IMR-90 (cell line): ENCODE measurements around the gene PTX3. TPM values are rescaled to one million over a fixed set of nuclear protein-coding genes. Genes with fewer than 3 reads are reported as not detected.

Experiments
- ATAC-seq: fragments of 200-7000 bp; cut with Tn5 transposase; 2 replicates; pipeline ENCODE4 v1.9.1; 2020; ENCODE audit warnings: low read depth, mild to moderate bottlenecking, moderate library complexity
- BruUV-seq: library from RNA; stranded (reverse); fragments of 400-500 nt; replicated peaks from 2 replicates; lab custom pipeline; 2021; lab: Mats Ljungman, UMichigan
- CTCF ChIA-PET: fragments of 300-600 bp; formaldehyde crosslinking; extraction: SDS; loops from one replicate; lab custom pipeline; 2021; ENCODE audit warnings: antibody characterized with exemption; lab: Yijun Ruan, JAX
- POLR2A ChIA-PET: fragments of 300-600 bp; sonication (Branson Sonifier 250); formaldehyde crosslinking; loops from one replicate; lab custom pipeline; 2022; ENCODE audit warnings: antibody characterized with exemption; ENCODE audit not compliant: unreplicated experiment; lab: Charles Lee
- DNase-seq: peaks from one replicate; pipeline ENCODE4 v3.0.0; 2013
- H2AFZ ChIP-seq: replicated peaks from 2 replicates; pipeline ENCODE3; 2013; ENCODE audit warnings: low read length, mild to moderate bottlenecking; ENCODE audit not compliant: poor library complexity
- H2AK5ac ChIP-seq: 2 replicates; pipeline ENCODE4 v1.6.1; 2013; ENCODE audit warnings: low read depth, low read length, inconsistent platforms
- H2AK9ac ChIP-seq: replicated peaks from 2 replicates; pipeline ENCODE3; 2013; ENCODE audit warnings: mild to moderate bottlenecking, low read depth, low read length, moderate library complexity; ENCODE audit not compliant: poor library complexity
- H2BK120ac ChIP-seq: 2 replicates; pipeline ENCODE4 v1.6.1; 2013; ENCODE audit warnings: low read depth, low read length, inconsistent platforms
- H2BK15ac ChIP-seq: 3 replicates; pipeline ENCODE4 v1.6.1; 2013; ENCODE audit warnings: low read depth, low read length, inconsistent platforms
- H2BK20ac ChIP-seq: 2 replicates; pipeline ENCODE4 v1.6.1; 2013; ENCODE audit warnings: low read depth, mild to moderate bottlenecking, inconsistent platforms, low read length, moderate library complexity
- H2BK5ac ChIP-seq: 2 replicates; pipeline ENCODE4 v1.6.1; 2013; ENCODE audit warnings: mild to moderate bottlenecking, low read depth, low read length, inconsistent platforms; ENCODE audit not compliant: poor library complexity, severe bottlenecking
- H3K14ac ChIP-seq: replicated peaks from 2 replicates; pipeline ENCODE4 v1.6.1; 2013; ENCODE audit warnings: low read depth, low read length, inconsistent platforms
- H3K18ac ChIP-seq: 2 replicates; pipeline ENCODE4 v1.6.1; 2013; ENCODE audit warnings: low read depth, low read length, control low read depth
- H3K23ac ChIP-seq: 2 replicates; pipeline ENCODE4 v1.6.1; 2013; ENCODE audit warnings: low read depth, low read length, inconsistent platforms
- H3K27ac ChIP-seq: 2 replicates; pipeline ENCODE4 v1.5.1; 2013; ENCODE audit warnings: mild to moderate bottlenecking, control low read depth, low read length; ENCODE audit not compliant: insufficient read depth
- H3K27me3 ChIP-seq: 2 replicates; pipeline ENCODE4 v1.6.1; 2013; ENCODE audit warnings: low read length; ENCODE audit not compliant: control insufficient read depth, insufficient read depth
- H3K36me3 ChIP-seq: 2 replicates; pipeline ENCODE4 v1.6.1; 2013; ENCODE audit warnings: low read length, mixed read lengths; ENCODE audit not compliant: control insufficient read depth, insufficient read depth
- H3K4ac ChIP-seq: 2 replicates; pipeline ENCODE4 v1.6.1; 2013; ENCODE audit warnings: low read depth, low read length, inconsistent platforms
- H3K4me1 ChIP-seq: 2 replicates; pipeline ENCODE4 v1.6.1; 2013; ENCODE audit warnings: low read length, mixed read lengths; ENCODE audit not compliant: control insufficient read depth, insufficient read depth
- H3K4me2 ChIP-seq: 2 replicates; pipeline ENCODE4 v1.6.1; 2013; ENCODE audit warnings: low read depth, mild to moderate bottlenecking, control low read depth, low read length, moderate library complexity
- H3K4me3 ChIP-seq: 2 replicates; pipeline ENCODE4 v1.5.1; 2013; ENCODE audit warnings: low read depth, mild to moderate bottlenecking, control low read depth, low read length, moderate library complexity; ENCODE audit not compliant: insufficient read depth
- H3K56ac ChIP-seq: 2 replicates; pipeline ENCODE4 v1.6.1; 2013; ENCODE audit warnings: low read length, inconsistent platforms; ENCODE audit not compliant: insufficient read depth; ENCODE audit errors: extremely low read depth
- H3K79me1 ChIP-seq, 2 experiments: 2 replicates each; pipeline ENCODE4 v1.6.1; 2013; ENCODE audit warnings: low read length in 2 of 2, inconsistent platforms in 1 of 2, low read depth in 1 of 2
- H3K9ac ChIP-seq: 2 replicates; pipeline ENCODE4 v1.6.1; 2013; ENCODE audit warnings: low read depth, low read length, control low read depth
- H3K9me1 ChIP-seq: 2 replicates; pipeline ENCODE4 v1.6.1; 2013; ENCODE audit warnings: low read length, inconsistent platforms; ENCODE audit not compliant: insufficient read depth
- H3K9me3 ChIP-seq: 2 replicates; pipeline ENCODE4 v1.6.1; 2013; ENCODE audit warnings: low read length; ENCODE audit not compliant: control insufficient read depth, insufficient read depth
- H4K20me1 ChIP-seq: 2 replicates; pipeline ENCODE4 v1.6.1; 2013; ENCODE audit warnings: low read length, inconsistent platforms; ENCODE audit not compliant: insufficient read depth
- H4K5ac ChIP-seq: 2 replicates; pipeline ENCODE4 v1.6.1; 2013; ENCODE audit warnings: mild to moderate bottlenecking, low read depth, low read length, control low read depth
- H4K8ac ChIP-seq, 2 experiments: 2 replicates each; pipeline ENCODE4 v1.6.1; 2013; ENCODE audit warnings: low read depth in 2 of 2, low read length in 2 of 2, control low read depth in 1 of 2, inconsistent platforms in 1 of 2
- H4K91ac ChIP-seq: 2 replicates; pipeline ENCODE4 v1.6.1; 2013; ENCODE audit warnings: low read depth, low read length, inconsistent platforms; ENCODE audit not compliant: insufficient read depth
- FOS ChIP-seq: fragments of 150-350 bp; IDR thresholded peaks from 2 replicates; pipeline ENCODE4 v1.6.1; 2016; ENCODE audit warnings: low read depth, low read length
- RFX5 ChIP-seq: IDR thresholded peaks from 2 replicates; pipeline ENCODE4 v1.8.0; 2012; ENCODE audit warnings: low read depth, mild to moderate bottlenecking, low read length, moderate library complexity
- USF2 ChIP-seq: fragments of 150-350 bp; IDR thresholded peaks from 2 replicates; pipeline ENCODE4 v1.6.1; 2017; ENCODE audit warnings: mild to moderate bottlenecking, antibody characterized with exemption, low read length, low read depth
- WGBS, 2 experiments: methylation state at CpG; one replicate each; pipeline versions ENCODE4 v1.1.5 to v1.1.7; 2013; ENCODE audit warnings: missing lambda C conversion rate in 2 of 2; ENCODE audit not compliant: insufficient read length in 1 of 2; ENCODE audit errors: extremely low coverage in 2 of 2; 5-methylcytosine and 5-hydroxymethylcytosine counted together
- dilution Hi-C: fragments of 300-500 bp; cut with HindIII; formaldehyde crosslinking; loops from one replicate; pipeline ENCODE4 v1.14.3; 2018; ENCODE audit warnings: low sequenced_read_pairs; ENCODE audit not compliant: unreplicated experiment
- in situ Hi-C: fragments of 300-500 bp; cut with MboI; formaldehyde crosslinking; loops from 3 replicates; pipeline ENCODE4 v1.14.3; 2019; ENCODE audit warnings: low sequenced_read_pairs, inconsistent platforms, mixed read lengths
- intact Hi-C: fragments of 100-400 bp; cut with micrococcal nuclease; formaldehyde crosslinking; loops from 2 replicates; pipeline ENCODE4 v1.10.0; 2022
- polyA plus RNA-seq, 3 experiments: library from polyadenylated mRNA; depleted of rRNA; stranded (reverse); fragments of >200 nt; gene quantifications; 2 replicates each; pipeline ENCODE4 v1.2.3, GENCODE V29; 2012; ENCODE audit warnings: low replicate concordance in 1 of 3
- total RNA-seq: library from RNA; depleted of rRNA; stranded (reverse); fragments of >200 nt; gene quantifications from 2 replicates; pipeline ENCODE4 v1.2.3, GENCODE V29; 2012

PTX3 gene
- total and polyA plus RNA-seq, 2 of the 4 experiments (the other 2 are of a cell fraction), result 97.9 to 135 TPM

DNA sequence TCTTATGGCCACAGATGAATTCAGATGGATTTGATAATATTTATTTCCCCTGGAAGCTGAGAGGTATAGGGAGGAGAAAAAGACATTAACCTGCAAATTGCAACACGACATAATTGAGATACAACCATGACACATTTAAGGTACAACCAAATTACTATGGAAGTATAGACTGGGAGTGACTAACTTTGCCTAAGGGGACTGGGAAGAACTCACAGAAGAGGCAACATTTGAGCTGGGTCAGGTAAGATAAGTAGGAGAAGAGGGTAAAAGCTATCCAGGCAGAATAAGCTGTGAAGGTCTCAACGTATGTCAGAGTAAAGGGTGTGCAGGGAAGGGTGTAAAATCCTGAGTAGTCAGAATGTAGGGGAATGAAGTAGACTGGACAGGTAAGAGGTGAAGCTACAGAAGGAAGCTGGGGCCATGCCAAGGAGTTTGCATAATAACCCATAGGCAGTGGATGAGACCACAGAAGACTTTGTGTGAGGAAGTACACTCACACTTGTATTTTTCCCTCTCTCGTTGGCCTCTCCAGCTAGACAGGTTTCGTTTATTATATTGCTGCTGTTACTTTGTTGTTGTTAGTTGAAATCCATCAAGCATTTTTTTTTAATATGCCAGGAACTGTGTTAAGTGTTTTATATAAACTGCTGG lies 28.0 kb upstream of the PTX3 start:
- dilution Hi-C loops (no loop called here), in situ Hi-C loops (no loop called here), intact Hi-C loops (no loop called here)
- Histone ChIP-seq H3K9me3 (no peaks in the 10 kb centered on the region), H4K20me1 (no peaks in the 10 kb centered on the region), H3K4me1 (peaks cover 5% of the 10 kb centered on the region), H2BK5ac (no peak overlapping the region), H3K4me2 (no peak overlapping the region), H2BK120ac (no peak overlapping the region; the same call in 1 of the 2 replicates), H3K79me1 (0 out of 4 replicates have a peak, but pooled peaks cover 0 to 3% of the 10 kb centered on the region in 2 experiments), H3K36me3 (no peaks in the 10 kb centered on the region), H4K91ac (no peak overlapping the region), H3K27me3 (no peaks in the 10 kb centered on the region), H3K18ac (no peak overlapping the region), H3K56ac (no peak overlapping the region), H3K4ac (no peak overlapping the region), H3K9me1 (peaks cover 9% of the 10 kb centered on the region; the same call in 1 of the 2 replicates), H3K14ac (no peak overlapping the region), H2AK9ac (no peak overlapping the region), H2AFZ (no peak overlapping the region), H3K27ac (no peak overlapping the region), H3K4me3 (no peak overlapping the region), H2BK20ac (no peak overlapping the region), H3K23ac (no peak overlapping the region), H2BK15ac (no peak overlapping the region), H2AK5ac (no peak overlapping the region), H4K5ac (no peak overlapping the region), H3K9ac (no peak overlapping the region), H4K8ac (no peak overlapping the region)
- no peak for DNase-seq
- no peak for ATAC-seq
- ChIA-PET CTCF (no interaction called here), POLR2A (no interaction called here)
- BruUV-seq, result no TSS peak
- TF ChIP-seq RFX5 (no peak), USF2 (no peak), FOS (no peak)
- no CpG with 5 or more reads among the region's 4 CpGs for WGBS, 2 experiments
